Brain pericyte (primary cell): Measurements from ENCODE around the gene CLASP2.
"Not testable (repeated sequence)": the region's sequence is repeated elsewhere in the genome, so short reads cannot be mapped to it uniquely, and the experiment has no call there.

Experiments
- DNase-seq: peaks from one replicate; pipeline ENCODE4 v3.0.0-alpha.2; 2012; ENCODE audit warnings: low read depth, low spot score

CLASP2 gene

GRCh38 chr3:33543601-33544000 is 174.5 kb downstream of the CLASP2 start:
- no peak for DNase-seq

GRCh38 chr3:33541918-33542317 is 176.1 kb downstream of the CLASP2 start:
- no peak for DNase-seq

- DNase-seq, result no peak
Observed at GRCh38 chr3:33538678-33539339, 179.2 kb downstream of the CLASP2 start.

GRCh38 chr3:33537133-33537532 is 180.9 kb downstream of the CLASP2 start:
- no peak for DNase-seq

- no peak for DNase-seq
Observed at GRCh38 chr3:33526787-33527186, 191.3 kb downstream of the CLASP2 start.

GRCh38 chr3:33525232-33525631 is 192.8 kb downstream of the CLASP2 start:
- DNase-seq, result no peak

- no peak for DNase-seq
Observed at GRCh38 chr3:33523093-33523667, 194.9 kb downstream of the CLASP2 start.

- no peak for DNase-seq
Observed at GRCh38 chr3:33521736-33522135, 196.3 kb downstream of the CLASP2 start.

GRCh38 chr3:33513262-33513863 is 204.7 kb downstream of the CLASP2 start:
- no peak for DNase-seq

- DNase-seq, result no peak
Observed at GRCh38 chr3:33505027-33505426, 213.0 kb downstream of the CLASP2 start.

- DNase-seq, result no peak
Observed at GRCh38 chr3:33496449-33496848, 221.6 kb downstream of the CLASP2 start.

GRCh38 chr3:33491721-33492120 is 226.3 kb downstream of the CLASP2 start:
- DNase-seq, result no peak

GRCh38 chr3:33490641-33491241 is 227.3 kb downstream of the CLASP2 start:
- DNase-seq, result no peak

- DNase-seq, result no peak
Observed at GRCh38 chr3:33488683-33489082, 229.4 kb downstream of the CLASP2 start.

- no peak for DNase-seq
Observed at GRCh38 chr3:33488246-33488645, 229.8 kb downstream of the CLASP2 start.

GRCh38 chr3:33482111-33482521 is 235.9 kb downstream of the CLASP2 start:
- DNase-seq, result no peak

GRCh38 chr3:33474896-33475295 is 243.2 kb downstream of the CLASP2 start:
- DNase-seq, result no peak

GRCh38 chr3:33473813-33474212 is 244.2 kb downstream of the CLASP2 start:
- no peak for DNase-seq

GRCh38 chr3:33467786-33468185 is 250.3 kb downstream of the CLASP2 start:
- DNase-seq, result no peak

- no peak for DNase-seq
Observed at GRCh38 chr3:33461097-33461496, 257.0 kb downstream of the CLASP2 start.

- not testable (repeated sequence) for DNase-seq
Observed at GRCh38 chr3:33459577-33459976, 258.5 kb downstream of the CLASP2 start.

- no peak for DNase-seq
Observed at GRCh38 chr3:33458446-33458845, 259.6 kb downstream of the CLASP2 start.

- DNase-seq, result no peak
Observed at GRCh38 chr3:33456756-33457155, 261.3 kb downstream of the CLASP2 start.
